ENCODE results near the gene TLK1. TPM values are rescaled to one million over a fixed set of nuclear protein-coding genes. Genes with fewer than 3 reads are reported as not detected.

TLK1 gene
- total and polyA plus RNA-seq, 2 donors (not counting 3 experiments of a cell fraction or from before 2014, with no cell fraction given) = 5.8 to 62.7 TPM

DNA sequence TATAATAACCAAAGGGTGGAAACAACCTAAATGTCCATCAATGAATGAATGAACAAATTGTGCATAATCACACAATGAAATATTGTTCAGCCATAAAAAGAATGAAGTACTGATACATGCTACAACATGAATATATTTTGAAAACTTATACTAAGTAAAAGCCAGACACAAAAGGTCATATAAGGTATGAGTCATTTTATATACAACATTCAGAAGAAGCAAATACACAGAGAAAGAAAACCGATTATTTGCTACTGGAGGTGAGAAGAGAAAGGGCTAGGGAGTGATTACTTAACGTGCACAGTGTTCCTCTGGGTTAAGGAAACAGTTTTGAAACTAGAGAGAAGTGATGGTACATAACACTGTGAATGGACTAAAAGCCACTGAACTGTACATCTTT is 126.4 kb downstream of the TLK1 start:
- Histone ChIP-seq H3K9me1 (replicated peaks; ENCODE audit: control insufficient read depth, extremely low read depth, insufficient read depth, low read length) (peaks cover 2% of the 10 kb centered on the region), H3K4me3 (replicated peaks in 1 of 3; ENCODE audit: insufficient read depth in 1 of 3, low read depth in 1 of 3, low read length in 3 of 3) (no peak overlapping the region), H3K79me2 (ENCODE audit: control insufficient read depth, insufficient read depth, low read length) (no peaks in the 10 kb centered on the region), H3K27me3 (ENCODE audit: control insufficient read depth in 2 of 2, insufficient read depth in 2 of 2, low read length in 2 of 2) (no peaks in the 10 kb centered on the region), H3K36me3 (ENCODE audit: control insufficient read depth in 2 of 2, extremely low read depth in 1 of 2, insufficient read depth in 2 of 2, low read length in 2 of 2) (peaks cover 0 to 4% of the 10 kb centered on the region in 2 experiments), H3K9me3 (replicated peaks; ENCODE audit: control insufficient read depth, insufficient read depth, low read length) (no peaks in the 10 kb centered on the region), H3K27ac (ENCODE audit: insufficient read depth, low read depth, low read length) (no peak overlapping the region), H3K9ac (replicated peaks; ENCODE audit: extremely low read depth, insufficient read depth, low read length) (no peak overlapping the region), H4K20me1 (replicated peaks; ENCODE audit: control insufficient read depth, extremely low read depth, insufficient read depth, low read length) (no peaks in the 10 kb centered on the region), H3K4me1 (ENCODE audit: control insufficient read depth, extremely low read depth, insufficient read depth, low read length) (no peaks in the 10 kb centered on the region), H3K4me2 (ENCODE audit: insufficient read depth, low read length) (no peak overlapping the region), H2AFZ (ENCODE audit: low read depth, low read length) (no peak overlapping the region)
- no peak for TF ChIP-seq EZH2 (IDR thresholded peaks at IDR 0.05; ENCODE audit: borderline replicate concordance, low read depth, low read length, severe bottlenecking)
- no peak for TF ChIP-seq JUN (IDR thresholded peaks at IDR 0.05; ENCODE audit: borderline replicate concordance, insufficient read depth, insufficient read length, low read depth)
- TF ChIP-seq FOS (IDR thresholded peaks at IDR 0.05; ENCODE audit: borderline replicate concordance, insufficient read depth, low read length) = no peak
- TF ChIP-seq POLR2AphosphoS5 (IDR thresholded peaks at IDR 0.05; ENCODE audit: insufficient read depth, low read depth, low read length) = no peak
- no peak for TF ChIP-seq MAX (IDR thresholded peaks at IDR 0.05; ENCODE audit: insufficient read depth, insufficient read length)
- TF ChIP-seq GATA2 (IDR thresholded peaks at IDR 0.05; ENCODE audit: insufficient read depth, insufficient read length, low read depth, low read length) = no peak
- no peak for TF ChIP-seq MYC (IDR thresholded peaks at IDR 0.05; ENCODE audit: low read depth, low read length)
- TF ChIP-seq POLR2A (IDR thresholded peaks at IDR 0.05; ENCODE audit: low read depth, low read length) = no peak
- TF ChIP-seq, protein P1, sequence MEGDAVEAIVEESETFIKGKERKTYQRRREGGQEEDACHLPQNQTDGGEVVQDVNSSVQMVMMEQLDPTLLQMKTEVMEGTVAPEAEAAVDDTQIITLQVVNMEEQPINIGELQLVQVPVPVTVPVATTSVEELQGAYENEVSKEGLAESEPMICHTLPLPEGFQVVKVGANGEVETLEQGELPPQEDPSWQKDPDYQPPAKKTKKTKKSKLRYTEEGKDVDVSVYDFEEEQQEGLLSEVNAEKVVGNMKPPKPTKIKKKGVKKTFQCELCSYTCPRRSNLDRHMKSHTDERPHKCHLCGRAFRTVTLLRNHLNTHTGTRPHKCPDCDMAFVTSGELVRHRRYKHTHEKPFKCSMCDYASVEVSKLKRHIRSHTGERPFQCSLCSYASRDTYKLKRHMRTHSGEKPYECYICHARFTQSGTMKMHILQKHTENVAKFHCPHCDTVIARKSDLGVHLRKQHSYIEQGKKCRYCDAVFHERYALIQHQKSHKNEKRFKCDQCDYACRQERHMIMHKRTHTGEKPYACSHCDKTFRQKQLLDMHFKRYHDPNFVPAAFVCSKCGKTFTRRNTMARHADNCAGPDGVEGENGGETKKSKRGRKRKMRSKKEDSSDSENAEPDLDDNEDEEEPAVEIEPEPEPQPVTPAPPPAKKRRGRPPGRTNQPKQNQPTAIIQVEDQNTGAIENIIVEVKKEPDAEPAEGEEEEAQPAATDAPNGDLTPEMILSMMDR (IDR thresholded peaks at IDR 0.05; ENCODE audit: extremely low read depth in 1 of 2, insufficient read depth in 1 of 2, low read depth in 1 of 2, low read length in 2 of 2) = no peak
- FAIRE-seq = no peak
- no peak for DNase-seq (ENCODE audit: low read depth, low spot score)
- BruUV-seq (replicated peaks) = no TSS peak
- dilution Hi-C loops (cut with MboI; ENCODE audit: extremely low pct_ligation_motif_present, low sequenced_read_pairs) = no loop called here
- POLR2A ChIA-PET = no interaction called here
- intact Hi-C loops (cut with micrococcal nuclease) = no loop called here
- CTCF ChIA-PET = interaction anchor here (1.5 kb wide), 1 partner anchor 53 kb away, joined by 5 read pairs; no protein-coding TSS in a partner anchor

All from endothelial cell of umbilical vein (primary cell).